ENCODE results near the gene TICAM2. TPM values are rescaled to one million over a fixed set of nuclear protein-coding genes. Genes with fewer than 3 reads are reported as not detected.

Gene TICAM2
- total RNA-seq, 1 donor from 2014 or later, result 4.0 TPM

DNA sequence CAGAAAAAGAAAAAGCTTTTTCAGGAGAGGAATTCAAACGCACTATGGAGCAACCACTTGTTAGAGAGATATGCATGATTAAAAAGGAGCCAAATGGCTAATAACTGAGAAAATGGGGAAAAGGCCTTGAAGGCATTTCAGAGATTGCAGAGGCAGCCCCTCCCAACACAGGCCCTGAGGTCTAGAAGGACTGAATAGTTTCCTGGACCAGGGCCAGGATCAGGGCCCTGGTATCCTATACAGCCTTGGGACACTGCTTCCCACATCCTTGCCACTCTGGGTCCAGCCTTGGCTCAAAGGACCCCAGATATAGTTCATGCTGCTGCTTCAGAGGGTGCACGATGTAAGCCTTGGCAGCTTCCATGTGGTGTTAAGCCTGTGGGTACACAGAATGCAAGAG lies 37.0 kb downstream of the TICAM2 start:
- no peak for DNase-seq

DNA sequence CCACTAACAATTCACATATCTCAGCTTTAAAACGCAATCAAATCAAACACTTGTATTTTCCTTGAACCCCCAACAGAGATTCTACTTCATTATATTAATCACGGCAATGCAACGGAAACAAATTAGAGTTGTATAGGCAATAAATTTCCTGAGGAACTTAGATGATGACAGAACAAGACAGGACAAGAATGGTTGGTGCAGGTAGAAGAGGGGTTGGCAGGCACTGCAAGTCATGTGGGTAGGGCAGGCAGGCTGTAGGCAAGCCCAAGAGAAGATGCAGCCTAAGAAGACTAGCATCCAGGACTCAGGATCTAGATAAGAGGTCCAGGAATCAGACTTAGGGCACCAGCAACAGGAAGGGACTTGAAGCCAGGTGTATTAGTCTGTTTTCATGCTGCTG lies 41.1 kb downstream of the TICAM2 start:
- DNase-seq, result no peak

DNA sequence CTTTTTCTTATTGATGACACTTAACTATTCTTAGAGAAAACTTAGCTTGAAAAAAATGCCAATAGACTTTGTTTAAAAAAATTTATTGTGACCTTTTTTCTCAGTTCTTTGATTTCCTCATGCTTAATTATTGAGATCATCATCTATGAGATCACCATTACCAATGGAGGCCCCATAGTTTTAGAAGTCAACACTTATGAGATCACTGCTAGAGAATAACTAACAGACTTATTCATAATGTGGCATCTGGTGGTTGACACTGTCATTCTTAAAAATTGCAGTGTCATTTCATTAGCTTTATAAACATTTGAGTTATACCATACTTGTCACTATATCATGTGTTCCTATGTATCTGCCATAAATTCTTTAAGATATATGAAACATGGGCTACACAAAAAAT lies 42.8 kb downstream of the TICAM2 start:
- no peak for DNase-seq

DNA sequence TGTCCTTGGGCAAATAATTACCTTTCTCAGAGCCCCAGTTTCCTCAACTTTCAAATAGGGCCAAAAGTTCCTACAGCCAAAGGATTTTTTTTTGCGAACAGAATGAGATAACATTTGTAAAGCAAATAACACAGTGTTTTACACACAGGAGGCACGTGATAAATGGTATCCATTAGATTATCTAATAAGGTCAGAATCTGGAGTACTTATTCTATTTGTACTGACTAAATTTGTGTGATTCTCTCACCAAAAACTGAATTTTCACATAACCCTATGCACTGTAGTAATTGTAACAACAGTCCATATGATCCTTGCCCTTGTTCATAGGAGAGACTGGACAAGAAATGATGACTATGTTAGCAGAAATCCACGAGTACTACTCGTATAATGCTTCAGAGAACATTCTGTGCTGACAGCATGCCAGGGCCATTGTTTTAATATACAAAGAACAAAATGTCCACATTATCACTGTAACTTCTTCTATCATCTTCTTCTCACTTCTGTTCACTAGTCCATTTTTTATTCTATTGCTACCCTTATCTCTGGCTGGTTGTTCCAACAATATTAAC lies 43.8 kb downstream of the TICAM2 start:
- DNase-seq, result no peak

DNA sequence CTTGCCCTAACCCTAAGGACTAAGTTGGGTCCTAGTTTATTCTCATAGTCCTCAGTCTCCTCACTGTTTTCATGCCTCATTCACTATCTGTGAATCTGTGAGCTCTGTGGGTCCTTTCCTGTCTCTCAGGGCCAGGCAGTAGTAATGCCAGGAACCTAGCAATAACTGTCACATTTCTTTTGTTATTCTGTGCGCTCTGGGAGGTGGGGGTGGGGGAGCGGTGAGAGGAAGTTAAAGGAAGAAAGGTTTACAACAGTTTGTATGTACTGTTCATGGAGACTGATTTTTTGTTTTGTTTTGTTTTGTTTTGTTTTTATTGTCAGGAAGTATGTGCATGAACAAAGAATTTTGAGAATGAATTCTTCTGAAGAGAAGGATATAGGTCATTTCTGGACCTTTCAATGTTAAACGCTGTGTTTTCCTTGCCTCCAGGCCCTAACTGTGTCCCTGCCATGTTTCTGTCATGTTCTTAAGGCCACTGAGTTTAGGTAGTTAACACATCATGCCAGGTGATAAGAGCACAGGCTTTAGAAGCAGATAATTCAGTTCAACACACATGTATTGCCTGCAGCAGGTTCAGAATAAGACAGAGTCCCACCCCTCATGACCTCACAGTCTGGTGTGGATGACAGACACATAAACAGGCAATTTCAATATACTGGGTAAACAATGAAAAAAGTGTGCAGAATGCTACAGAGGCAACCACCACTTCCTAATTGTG lies 44.5 kb downstream of the TICAM2 start:
- no peak for DNase-seq

DNA sequence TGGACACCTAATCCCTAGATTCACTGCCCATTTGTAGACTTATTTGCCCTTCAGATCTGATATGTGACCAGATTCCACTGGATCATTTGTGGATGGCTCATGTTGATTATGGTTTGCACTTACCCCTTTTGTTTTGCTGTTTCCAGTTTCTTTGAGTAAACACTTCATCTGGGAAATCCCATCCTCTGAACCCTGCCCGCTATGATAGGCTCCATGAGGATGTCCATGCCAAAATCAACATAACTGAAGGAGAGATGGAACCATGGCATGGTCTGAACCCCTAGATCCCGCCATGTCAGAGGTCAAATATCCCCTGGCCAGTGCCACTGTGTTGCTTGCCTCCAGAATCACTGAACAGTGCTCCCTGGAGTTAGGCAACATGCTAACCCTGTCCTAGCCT lies 46.0 kb downstream of the TICAM2 start:
- no peak for DNase-seq

DNA sequence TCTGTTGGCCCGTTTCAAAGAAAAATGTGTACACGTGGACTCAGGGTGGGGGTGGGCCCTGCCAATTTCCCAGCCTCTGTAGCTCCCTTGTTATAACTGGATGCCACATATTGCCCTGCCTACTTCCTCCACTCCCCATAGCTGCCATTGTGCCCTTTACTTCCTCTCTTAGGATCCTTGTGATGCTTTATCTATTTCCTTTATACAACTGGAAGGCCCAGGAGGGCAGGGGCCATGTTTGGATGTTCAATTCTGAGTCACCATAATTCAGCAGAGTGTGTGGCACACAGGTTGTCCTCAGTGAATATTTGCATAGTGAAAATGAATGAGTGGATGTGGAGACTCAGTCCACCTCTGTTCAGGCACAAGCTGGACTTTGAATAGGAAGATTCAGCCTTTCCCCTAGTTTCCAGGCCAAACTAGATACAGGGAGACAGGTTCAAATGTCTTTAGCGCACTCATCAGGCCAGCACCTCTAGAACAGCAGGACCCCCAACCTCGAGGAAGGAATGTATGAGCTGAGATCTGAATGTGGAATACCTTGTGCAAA lies 47.1 kb downstream of the TICAM2 start:
- no peak for DNase-seq

DNA sequence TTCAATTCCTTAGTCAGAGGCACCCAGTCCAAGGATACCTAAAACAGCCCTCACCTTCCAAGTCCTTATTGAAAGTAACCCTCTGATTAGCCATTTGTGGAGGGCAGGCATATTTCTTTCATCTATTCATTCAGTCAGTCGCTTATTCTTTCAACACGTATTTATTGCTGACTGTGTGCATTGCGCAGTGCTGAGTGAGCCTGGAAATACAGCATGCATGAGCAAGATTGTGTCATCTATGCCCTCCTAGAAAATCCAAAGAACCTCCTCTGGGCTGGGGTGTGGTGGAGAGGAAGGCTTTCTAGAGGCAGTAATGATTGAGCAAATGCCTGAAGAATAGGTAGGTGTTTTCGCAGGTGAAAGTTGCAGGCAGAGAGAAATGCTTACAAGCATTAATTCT lies 49.2 kb downstream of the TICAM2 start:
- DNase-seq, result no peak

DNA sequence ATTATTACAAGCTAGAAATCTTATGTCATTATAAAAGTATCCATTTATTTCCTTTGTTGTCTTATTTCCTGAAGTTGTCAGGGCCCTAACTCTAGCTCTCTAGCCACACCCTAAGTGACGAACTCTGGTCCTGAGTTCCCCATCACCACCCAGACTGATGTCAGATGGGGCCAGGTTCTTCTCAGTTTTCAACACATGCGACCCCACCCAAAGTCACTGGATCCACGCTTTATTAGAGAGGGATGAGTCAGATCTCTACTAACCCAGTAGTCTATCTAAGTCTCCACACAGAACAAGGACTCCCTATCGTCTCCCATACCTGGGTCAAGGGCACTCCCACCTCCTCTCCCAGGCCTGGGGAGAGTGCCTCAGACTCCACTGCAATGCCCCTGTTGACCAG lies 50.9 kb downstream of the TICAM2 start:
- no peak for DNase-seq

DNA sequence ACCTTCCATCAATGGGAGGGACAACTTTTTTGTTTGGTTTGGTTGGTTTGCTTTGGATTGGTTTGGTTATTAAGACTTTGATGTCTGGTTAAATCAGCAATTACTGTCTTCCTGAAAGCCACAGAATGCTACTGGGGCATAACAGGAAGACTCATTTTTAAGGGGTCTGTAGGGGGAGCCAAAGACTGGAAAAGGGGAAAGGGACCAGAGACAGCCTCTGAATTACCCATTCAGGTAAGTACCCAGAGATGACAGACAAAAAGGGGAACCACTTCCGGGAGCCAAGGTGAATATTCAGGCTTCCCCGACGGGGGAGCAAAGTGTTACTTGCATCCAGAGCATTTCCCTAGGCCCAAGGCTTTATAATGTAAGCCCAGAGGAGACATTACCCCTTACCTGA lies 53.1 kb downstream of the TICAM2 start:
- DNase-seq, result no peak

DNA sequence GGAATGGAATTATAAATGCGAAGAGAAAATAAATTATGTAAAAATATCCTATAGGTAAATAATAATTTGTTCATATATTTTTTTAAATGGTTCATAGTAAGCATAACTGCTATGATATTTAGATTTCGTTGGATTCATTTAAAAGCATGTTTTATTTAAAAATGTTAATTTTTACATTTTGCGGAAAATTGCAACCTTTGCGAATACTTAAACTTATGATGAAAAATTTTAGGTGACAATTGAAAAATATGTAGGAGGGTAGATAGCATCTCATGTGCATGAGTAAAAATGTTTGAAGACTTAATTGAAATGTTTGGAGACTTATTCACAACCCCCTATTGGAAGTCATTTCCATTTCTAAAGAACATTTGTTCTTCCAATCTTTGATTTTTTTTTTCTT lies 53.6 kb downstream of the TICAM2 start:
- no peak for DNase-seq

DNA sequence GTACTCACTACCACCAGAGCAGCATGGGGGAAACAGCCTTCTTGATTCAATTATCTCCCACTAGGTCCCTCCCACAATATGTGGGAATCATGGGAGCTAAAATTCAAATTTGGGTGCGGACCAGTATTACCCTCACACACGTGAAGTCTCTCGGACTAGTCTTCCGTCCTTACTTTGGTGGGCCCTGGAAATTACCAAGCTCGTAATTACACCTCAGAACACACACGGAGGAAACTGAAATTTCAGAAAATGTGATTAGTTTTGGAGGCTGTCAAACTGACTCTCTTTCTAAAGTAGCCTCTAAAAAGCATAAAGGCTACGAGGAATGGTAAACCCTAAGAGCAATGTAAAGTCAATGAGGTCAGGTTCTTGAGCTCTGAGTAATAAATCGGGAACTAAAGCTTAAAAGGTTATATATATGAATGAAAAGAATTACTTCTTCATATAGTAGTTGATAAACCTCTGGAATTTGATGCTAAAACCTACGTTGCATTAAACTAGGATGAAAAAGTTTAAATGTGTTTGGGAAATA lies 56.9 kb downstream of the TICAM2 start:
- no peak for DNase-seq

DNA sequence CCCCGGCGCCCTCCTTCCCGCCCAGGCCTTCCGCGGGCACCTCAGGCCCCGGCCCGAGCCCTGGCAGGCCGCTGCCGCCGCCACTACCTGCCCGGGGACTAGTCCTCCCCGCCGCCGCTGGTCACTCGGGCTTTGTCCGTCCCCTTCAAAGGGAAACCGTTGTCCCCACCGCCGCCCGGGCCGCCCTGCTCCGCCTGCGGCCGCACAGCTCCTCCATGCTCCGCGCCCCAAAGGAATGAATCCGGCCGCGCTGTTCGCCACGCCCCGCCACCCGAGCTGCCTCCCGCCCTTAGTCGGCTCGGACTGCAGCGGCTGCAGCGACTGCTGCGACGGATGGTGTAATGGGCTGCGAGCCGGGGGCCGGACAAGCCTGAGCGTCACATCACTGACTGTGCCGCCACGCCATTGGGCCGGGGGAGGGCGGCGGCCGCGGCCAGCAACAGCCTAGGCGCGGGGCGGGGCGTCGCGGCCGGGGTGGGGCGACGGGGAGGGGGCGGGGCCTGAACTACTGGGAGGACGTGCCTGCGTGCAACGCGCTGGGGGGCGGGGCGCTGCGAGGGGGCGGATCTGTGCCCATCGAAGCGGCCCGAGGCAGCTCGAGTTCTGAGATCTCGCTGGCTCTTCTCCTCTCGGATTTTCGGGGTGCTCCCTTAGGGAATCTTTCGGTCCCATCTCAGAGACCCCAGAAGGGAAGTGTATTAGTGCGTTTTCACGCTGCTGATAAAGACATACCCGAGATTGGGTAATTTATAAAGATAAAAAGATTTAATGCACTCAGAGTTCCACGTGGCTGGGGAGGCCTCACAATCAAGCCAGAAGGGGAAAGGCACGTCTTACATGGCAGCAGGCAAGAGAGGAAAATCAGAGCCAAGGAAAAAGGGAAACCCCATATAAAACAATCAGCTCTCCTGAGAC lies 57.6 kb downstream of the TICAM2 start, which contains the start of gene FEM1C:
TSS of gene FEM1C (minus strand) at position 340 of the 915 bp plus-strand sequence. CDS start 1,282 bp downstream, outside the sequence.
- peak; percentile 99 for DNase-seq

DNA sequence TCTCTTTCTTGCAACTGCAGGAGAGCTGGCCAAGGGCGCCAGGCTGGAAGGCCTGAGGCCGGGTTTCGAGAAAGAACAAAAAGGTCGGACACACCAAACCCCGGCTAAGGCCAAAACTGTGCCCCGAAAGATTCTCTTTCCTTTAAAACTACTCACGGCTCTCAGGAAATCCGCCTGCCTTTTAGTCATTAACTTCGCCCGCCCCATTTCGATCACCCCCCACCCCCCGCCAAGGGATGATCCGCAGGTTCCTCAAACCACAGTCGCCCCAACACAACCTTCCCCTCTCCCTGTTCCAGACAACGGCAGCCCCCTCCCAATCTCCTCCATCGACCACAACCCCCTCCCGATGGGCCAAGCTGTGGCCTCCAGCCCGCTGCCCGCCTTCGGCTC lies 58.2 kb downstream of the TICAM2 start:
- peak; percentile 78 for DNase-seq

DNA sequence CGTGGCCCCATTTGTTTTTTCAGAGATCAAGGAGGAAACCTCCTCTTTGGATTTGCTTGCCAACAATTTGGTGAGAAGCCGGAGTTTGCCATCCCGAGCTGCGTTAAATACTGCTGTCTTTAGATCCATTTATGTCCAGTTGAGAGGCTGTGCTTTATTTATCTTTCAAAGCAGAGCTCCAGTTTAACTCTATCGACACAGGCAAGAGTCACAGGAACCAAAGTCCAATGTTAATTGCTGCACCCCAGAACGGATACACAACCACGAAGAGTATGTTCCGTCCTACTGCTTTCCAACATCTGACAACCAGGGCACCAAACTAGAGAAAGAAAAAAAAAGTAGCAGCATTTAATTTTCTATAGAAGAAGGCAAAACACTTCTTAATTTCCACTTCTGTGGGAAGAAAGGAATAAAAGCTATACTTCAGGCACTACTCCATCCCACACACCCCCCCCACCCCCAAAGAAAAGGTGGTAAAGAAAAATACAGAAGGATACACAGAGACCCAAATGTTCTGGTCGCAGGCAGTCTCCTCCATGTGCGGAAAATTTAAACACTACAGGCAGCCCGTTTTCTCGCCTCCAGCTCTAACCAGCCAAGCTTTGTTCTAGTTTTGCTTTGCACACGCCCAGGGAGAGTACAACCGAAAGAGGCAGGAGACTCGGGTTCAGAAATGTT lies 58.8 kb downstream of the TICAM2 start:
- peak; percentile 41 for DNase-seq

DNA sequence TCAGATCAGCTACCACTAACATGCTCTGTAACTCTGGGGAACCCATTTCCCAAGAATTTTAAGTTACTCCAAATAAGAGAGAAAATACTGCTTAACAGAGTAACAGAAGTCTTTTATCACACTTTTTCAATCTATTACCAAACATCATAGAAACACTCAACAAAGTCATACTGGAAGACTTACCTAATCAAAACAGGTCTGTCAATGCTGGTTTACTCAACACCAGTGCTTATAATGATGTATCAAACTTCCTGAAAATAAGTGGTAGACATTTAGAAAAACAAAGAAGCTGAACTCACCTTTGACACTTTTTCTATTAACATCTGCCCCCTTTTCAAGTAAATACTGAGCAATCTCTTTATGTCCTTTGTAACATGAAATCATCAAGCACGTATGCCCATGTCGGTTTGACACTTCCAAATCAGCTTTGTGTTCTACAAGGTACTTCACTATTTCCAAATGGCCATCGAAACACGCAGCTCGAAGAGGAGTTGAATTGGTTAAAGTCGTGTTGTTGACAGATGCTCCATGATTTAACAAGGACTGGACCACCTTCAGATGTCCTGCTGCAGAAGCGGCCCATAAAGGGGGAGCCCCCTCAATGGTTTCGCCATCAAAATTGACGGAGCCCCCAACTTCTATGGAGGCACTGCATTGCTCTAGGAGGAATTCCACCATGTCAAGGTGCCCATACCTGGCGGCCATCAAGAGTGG lies 59.5 kb downstream of the TICAM2 start:
- DNase-seq, result no peak

DNA sequence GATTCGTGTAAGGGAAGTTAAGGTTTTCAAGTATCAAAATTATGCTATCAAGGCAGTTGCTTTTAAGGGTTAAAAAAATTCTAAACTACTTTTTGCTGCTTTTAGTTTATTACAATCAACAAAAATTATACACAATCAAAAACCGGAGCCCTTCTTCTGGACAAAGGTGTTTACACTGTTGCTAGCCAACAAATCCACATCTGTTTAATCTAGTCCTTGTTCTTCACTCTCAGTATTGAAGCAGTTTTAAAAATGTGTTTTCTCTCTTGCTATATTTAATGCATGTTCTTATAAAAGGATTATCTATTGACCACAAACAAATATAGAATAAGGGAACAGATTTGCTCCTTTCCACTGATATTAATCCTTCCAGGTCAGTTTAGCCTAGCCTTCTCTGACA lies 60.2 kb downstream of the TICAM2 start:
- DNase-seq, result peak; percentile 52

DNA sequence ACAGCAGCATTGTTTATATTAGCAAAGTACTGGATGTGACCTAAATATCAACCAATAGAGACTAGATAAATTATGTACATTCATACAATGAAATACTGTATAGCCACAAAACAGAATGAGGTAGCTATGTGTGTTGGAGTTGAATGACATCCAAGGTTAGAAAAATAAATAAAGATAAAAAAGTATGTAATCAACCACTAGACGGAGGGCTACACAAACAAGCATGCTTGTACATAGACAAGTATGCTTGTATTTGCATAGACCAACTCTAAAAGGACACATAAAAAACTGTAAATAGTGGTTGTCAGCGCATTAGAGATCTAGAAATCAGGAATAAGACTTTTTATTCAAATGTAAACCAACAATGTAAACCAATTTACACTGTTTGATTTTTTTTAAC lies 60.7 kb downstream of the TICAM2 start:
- DNase-seq, result peak; percentile 28

DNA sequence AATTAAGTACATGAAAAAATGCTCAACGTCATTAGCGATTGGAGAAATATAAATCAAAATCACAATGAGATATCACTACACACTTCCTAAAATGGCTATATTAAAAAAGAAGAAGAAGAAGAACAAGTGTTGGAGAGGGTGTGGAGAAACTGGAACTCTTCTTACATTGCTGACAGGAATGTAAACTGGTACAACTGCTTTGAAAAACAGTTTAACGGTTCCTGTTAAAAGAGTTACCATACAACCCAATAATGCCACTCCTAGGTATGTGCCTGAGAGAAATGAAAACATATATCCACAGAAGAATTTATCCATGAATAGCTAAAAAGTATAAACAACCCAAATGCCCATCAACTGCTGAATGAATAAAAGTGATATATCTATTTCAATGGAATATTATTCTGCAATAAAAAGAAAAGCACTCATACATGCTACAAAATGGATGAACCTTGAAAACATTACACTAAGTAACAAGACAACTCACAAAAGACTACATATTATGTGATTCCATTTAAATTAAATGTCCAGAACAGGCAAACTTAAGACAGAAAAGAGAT lies 66.7 kb downstream of the TICAM2 start:
- no peak for DNase-seq

DNA sequence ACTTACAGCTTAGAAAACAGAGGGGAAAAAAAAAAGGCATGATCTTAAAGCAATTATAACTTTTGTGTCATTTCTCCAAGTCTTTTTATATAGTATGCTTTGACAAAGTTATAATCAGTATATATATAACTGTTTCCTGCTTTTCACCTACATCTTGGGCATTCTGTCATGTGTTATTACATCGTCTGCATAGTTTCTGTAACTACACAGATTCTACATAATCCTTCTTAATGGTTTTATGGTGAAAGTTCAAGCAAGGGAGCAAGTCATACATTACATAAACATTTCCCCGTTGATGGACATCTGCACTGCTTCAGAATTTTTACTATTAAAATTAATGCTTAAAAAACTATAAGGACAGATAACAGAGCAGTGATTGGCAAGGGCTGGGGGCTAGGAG lies 69.8 kb downstream of the TICAM2 start:
- no peak for DNase-seq

DNA sequence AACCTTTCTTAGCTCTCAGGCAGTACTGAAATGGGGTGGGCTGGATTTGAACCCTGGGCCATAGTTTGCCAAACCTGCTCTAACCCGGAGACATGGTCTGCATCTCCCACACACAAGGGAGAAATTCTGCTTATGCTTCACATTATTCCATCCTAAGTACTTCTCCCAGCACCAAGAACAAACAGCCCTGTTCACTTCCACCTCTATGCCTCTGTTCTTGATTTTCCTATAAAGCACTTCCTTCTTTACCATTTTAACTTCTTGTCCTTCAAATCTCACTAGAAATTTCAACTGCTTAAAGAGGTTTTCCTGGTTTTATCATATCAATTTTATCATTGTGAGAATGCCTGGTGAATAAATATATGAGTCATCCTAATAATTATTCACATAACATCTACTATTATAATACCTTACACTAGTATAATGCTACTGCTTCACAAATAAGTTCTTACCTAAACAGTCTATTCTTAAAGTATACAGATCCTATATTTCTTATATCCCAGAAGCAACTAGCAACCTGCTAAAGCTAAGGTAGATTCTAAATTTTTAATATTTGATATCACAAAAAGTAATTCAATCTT lies 70.4 kb downstream of the TICAM2 start:
- no peak for DNase-seq

Data from tongue (tissue), 2 donors.